ENCODE measurements around the gene KRTAP10-12.
"Not testable (repeated sequence)": the region's sequence is repeated elsewhere in the genome, so short reads cannot be mapped to it uniquely, and the experiment has no call there.

GRCh38 chr21:44697172-44697810 lies at the start of gene KRTAP10-12:
- not testable (repeated sequence) for TF ChIP-seq POLR2AphosphoS5 (IDR thresholded peaks at IDR 0.05); CTCF (IDR thresholded peaks at IDR 0.05); POLR2A (IDR thresholded peaks at IDR 0.05; ENCODE audit: low read depth); EP300 (IDR thresholded peaks at IDR 0.05)
